H9 (cell line): Measurements from ENCODE around the gene CAPN12. TPM values are rescaled to one million over a fixed set of nuclear protein-coding genes. Genes with fewer than 3 reads are reported as not detected.

Experiments used
- DNase-seq: peaks from one replicate; pipeline ENCODE4 v3.0.0-alpha.2; 2017
- H2AFZ ChIP-seq: one replicate; pipeline ENCODE4 v1.6.1; 2013; ENCODE audit warnings: mild to moderate bottlenecking, low read length, control low read depth, moderate library complexity
- H2AK5ac ChIP-seq: 2 replicates; pipeline ENCODE4 v1.6.1; 2013; ENCODE audit warnings: low read length, control low read depth, mixed read lengths; ENCODE audit not compliant: insufficient read length
- H2BK120ac ChIP-seq: one replicate; pipeline ENCODE4 v1.6.1; 2013; ENCODE audit warnings: low read depth, mild to moderate bottlenecking, low read length, control low read depth, inconsistent platforms; ENCODE audit not compliant: poor library complexity, severe bottlenecking
- H2BK12ac ChIP-seq: 2 replicates; pipeline ENCODE4 v1.6.1; 2013; ENCODE audit warnings: low read length, control low read depth, mixed read lengths, low read depth; ENCODE audit not compliant: insufficient read length
- H2BK15ac ChIP-seq: 2 replicates; pipeline ENCODE4 v1.6.1; 2013; ENCODE audit warnings: low read depth, low read length, control low read depth
- H2BK20ac ChIP-seq: one replicate; pipeline ENCODE4 v1.6.1; 2013; ENCODE audit warnings: low read depth, mild to moderate bottlenecking, low read length, control low read depth, inconsistent platforms; ENCODE audit not compliant: poor library complexity, severe bottlenecking
- H2BK5ac ChIP-seq: 2 replicates; pipeline ENCODE4 v1.6.1; 2013; ENCODE audit warnings: low read length, control low read depth, mixed read lengths; ENCODE audit not compliant: insufficient read length
- H3K14ac ChIP-seq: 2 replicates; pipeline ENCODE4 v1.6.1; 2013; ENCODE audit warnings: low read length, control low read depth; ENCODE audit not compliant: insufficient read depth
- H3K18ac ChIP-seq: 2 replicates; pipeline ENCODE4 v1.6.1; 2013; ENCODE audit warnings: low read depth, mild to moderate bottlenecking, mixed read lengths, low read length, control low read depth; ENCODE audit not compliant: insufficient read length
- H3K23ac ChIP-seq: 2 replicates; pipeline ENCODE4 v1.6.1; 2013; ENCODE audit warnings: low read length, control low read depth, mixed read lengths, low read depth; ENCODE audit not compliant: insufficient read length
- H3K23me2 ChIP-seq: 2 replicates; pipeline ENCODE4 v1.6.1; 2013; ENCODE audit warnings: low read depth, mild to moderate bottlenecking, mixed read lengths, low read length, control low read depth; ENCODE audit not compliant: insufficient read length, poor library complexity, severe bottlenecking
- H3K27ac ChIP-seq: 2 replicates; pipeline ENCODE4 v1.5.1; 2013; ENCODE audit warnings: low read length, control low read depth, mixed read lengths, low read depth; ENCODE audit not compliant: insufficient read length
- H3K27me3 ChIP-seq: 2 replicates; pipeline ENCODE4 v1.6.1; 2013; ENCODE audit warnings: low read length, control low read depth, inconsistent platforms; ENCODE audit not compliant: insufficient read depth
- H3K4ac ChIP-seq: 2 replicates; pipeline ENCODE4 v1.6.1; 2013; ENCODE audit warnings: low read depth, mild to moderate bottlenecking, control low read depth, inconsistent platforms, low read length, moderate library complexity
- H3K4me1 ChIP-seq: 2 replicates; pipeline ENCODE4 v1.6.1; 2013; ENCODE audit warnings: low read length, control low read depth, inconsistent platforms; ENCODE audit not compliant: insufficient read depth
- H3K4me2 ChIP-seq: 2 replicates; pipeline ENCODE4 v1.6.1; 2013; ENCODE audit warnings: low read length, control low read depth, mixed read lengths; ENCODE audit not compliant: insufficient read length, insufficient read depth
- H3K56ac ChIP-seq: 2 replicates; pipeline ENCODE4 v1.6.1; 2013; ENCODE audit warnings: low read depth, mild to moderate bottlenecking, mixed read lengths, low read length, control low read depth; ENCODE audit not compliant: insufficient read length
- H3K79me1 ChIP-seq: 2 replicates; pipeline ENCODE4 v1.6.1; 2013; ENCODE audit warnings: low read depth, mild to moderate bottlenecking, moderate library complexity, low read length, control low read depth, inconsistent platforms; ENCODE audit not compliant: insufficient read depth, poor library complexity, severe bottlenecking
- H3K79me2 ChIP-seq: 2 replicates; pipeline ENCODE4 v1.6.1; 2013; ENCODE audit warnings: low read length, control low read depth, inconsistent platforms; ENCODE audit not compliant: insufficient read depth
- H3K9ac ChIP-seq: 2 replicates; pipeline ENCODE4 v1.6.1; 2013; ENCODE audit warnings: low read length, control low read depth, mixed read lengths; ENCODE audit not compliant: insufficient read length; ENCODE audit errors: extremely low read depth
- H3K9me3 ChIP-seq: one replicate; pipeline ENCODE4 v1.6.1; 2013; ENCODE audit warnings: low read depth, low read length, inconsistent platforms; ENCODE audit not compliant: control insufficient read depth
- H3T11ph ChIP-seq: one replicate; pipeline ENCODE4 v1.6.1; 2013; ENCODE audit warnings: mild to moderate bottlenecking, low read length, control low read depth, inconsistent platforms
- H4K20me1 ChIP-seq: one replicate; pipeline ENCODE4 v1.6.1; 2013; ENCODE audit not compliant: control insufficient read depth, insufficient read length, insufficient read depth
- H4K5ac ChIP-seq: 2 replicates; pipeline ENCODE4 v1.6.1; 2013; ENCODE audit warnings: low read depth, mild to moderate bottlenecking, mixed read lengths, low read length, control low read depth; ENCODE audit not compliant: insufficient read length
- H4K8ac ChIP-seq: replicated peaks from 2 replicates; pipeline ENCODE4 v1.6.1; 2013; ENCODE audit warnings: low read length, control low read depth, mixed read lengths, low read depth; ENCODE audit not compliant: insufficient read length
- H4K91ac ChIP-seq: 2 replicates; pipeline ENCODE4 v1.6.1; 2013; ENCODE audit warnings: low read depth, mild to moderate bottlenecking, moderate library complexity, mixed read lengths, low read length, control low read depth; ENCODE audit not compliant: insufficient read length
- H3K27ac Mint-ChIP-seq, 3 experiments: 2 replicates in 2 of 3; 3 replicates in 1 of 3; pipeline ENCODE4 v1.8.0; 2020 to 2021; ENCODE audit warnings: mixed read lengths in 3 of 3, mild to moderate bottlenecking in 1 of 3, moderate library complexity in 1 of 3
- H3K27me3 Mint-ChIP-seq: 2 replicates; pipeline ENCODE4 v1.8.0; 2021; ENCODE audit warnings: low read depth, mild to moderate bottlenecking, moderate library complexity, mixed read lengths
- H3K36me3 Mint-ChIP-seq, 3 experiments: 2 replicates in 2 of 3; 3 replicates in 1 of 3; pipeline ENCODE4 v1.8.0; 2020 to 2021; ENCODE audit warnings: low read depth in 3 of 3, mixed read lengths in 3 of 3; ENCODE audit not compliant: insufficient read depth in 1 of 3
- H3K4me1 Mint-ChIP-seq, 2 experiments: 2 replicates each; pipeline ENCODE4 v1.8.0; 2020; ENCODE audit warnings: mixed read lengths in 2 of 2
- H3K4me3 Mint-ChIP-seq, 2 experiments: 2 replicates in 1 of 2; 3 replicates in 1 of 2; pipeline ENCODE4 v1.8.0; 2020 to 2021; ENCODE audit warnings: mild to moderate bottlenecking in 2 of 2, mixed read lengths in 2 of 2, moderate library complexity in 1 of 2
- H3K9me3 Mint-ChIP-seq, 2 experiments: 2 replicates in 1 of 2; 3 replicates in 1 of 2; pipeline ENCODE4 v1.8.0; 2020; ENCODE audit warnings: mild to moderate bottlenecking in 2 of 2, mixed read lengths in 2 of 2, moderate library complexity in 1 of 2
- WGBS: extraction: QIAGEN DNeasy Blood & Tissue Kit; methylation state at CpG from one replicate; pipeline ENCODE4 v1.1.7; 2013; ENCODE audit warnings: missing lambda C conversion rate, low lambda C conversion rate, mixed read lengths; ENCODE audit not compliant: insufficient read length; ENCODE audit errors: extremely low coverage; 5-methylcytosine and 5-hydroxymethylcytosine counted together
- total RNA-seq: library from RNA; stranded (reverse); gene quantifications from 2 replicates; pipeline ENCODE4 v1.2.1, GENCODE V29; 2021
- TF ChIP-seq, protein P1 (sequence below): fragments of 200-600 bp; sonication (generic); conservative IDR thresholded peaks from 3 replicates; pipeline ENCODE4 v1.8.0; 2021; ENCODE audit warnings: antibody characterized with exemption, mild to moderate bottlenecking

The CAPN12 gene
- total RNA-seq, 1 experiment from 2014 or later, result 10.5 TPM

DNA sequence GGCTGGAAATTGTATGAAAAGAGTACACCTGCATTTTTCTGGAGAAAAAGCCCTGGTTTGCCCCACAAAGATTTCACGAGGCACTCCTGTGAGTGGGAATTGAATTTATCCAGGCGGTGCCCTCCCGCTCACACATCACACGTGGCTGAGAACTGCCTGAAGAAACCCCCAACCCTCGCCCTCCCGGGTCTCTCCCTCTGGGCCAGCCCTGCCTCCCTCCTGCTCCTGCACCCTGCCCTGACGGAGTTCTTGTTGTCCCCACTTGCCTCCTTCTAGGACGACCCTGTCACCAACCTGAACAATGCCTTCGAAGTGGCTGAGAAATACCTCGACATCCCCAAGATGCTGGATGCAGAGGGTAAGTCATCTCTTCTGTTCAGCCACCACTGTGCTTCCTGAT, 35.2 kb downstream of the CAPN12 start:
- H3K36me3 Mint-ChIP-seq, result peaks cover 47 to 86% (median 79%) of the 10 kb centered on the region in 3 experiments
- Histone ChIP-seq H2BK12ac (no peak overlapping the region), H4K8ac (no peak overlapping the region), H2BK15ac (no peak overlapping the region), H3K9ac (no peak overlapping the region), H4K91ac (no peak overlapping the region), H3K9me3 (no peaks in the 10 kb centered on the region), H4K5ac (no peak overlapping the region), H2BK20ac (no peak overlapping the region), H3K56ac (no peak overlapping the region), H4K20me1 (no peaks in the 10 kb centered on the region), H2AK5ac (no peak overlapping the region), H3K4ac (no peak overlapping the region), H3K79me2 (no peaks in the 10 kb centered on the region), H2BK5ac (no peak overlapping the region), H3K23ac (no peak overlapping the region), H2BK120ac (no peak overlapping the region), H3K18ac (no peak overlapping the region), H3K14ac (no peak overlapping the region), H2AFZ (no peak overlapping the region), H3K27me3 (no peaks in the 10 kb centered on the region), H3K27ac (no peak overlapping the region), H3K4me1 (no peaks in the 10 kb centered on the region), H3T11ph (no peak overlapping the region), H3K23me2 (no peaks in the 10 kb centered on the region), H3K79me1 (no peaks in the 10 kb centered on the region), H3K4me2 (no peak overlapping the region)
- no peak for DNase-seq
- peak overlapping the region in 1 of 3 experiments; percentile 42; a peak in 4 of 7 replicates for H3K27ac Mint-ChIP-seq
- no peaks in the 10 kb centered on the region; the same call in 1 of the 2 replicates for H3K27me3 Mint-ChIP-seq
- TF ChIP-seq, protein P1, sequence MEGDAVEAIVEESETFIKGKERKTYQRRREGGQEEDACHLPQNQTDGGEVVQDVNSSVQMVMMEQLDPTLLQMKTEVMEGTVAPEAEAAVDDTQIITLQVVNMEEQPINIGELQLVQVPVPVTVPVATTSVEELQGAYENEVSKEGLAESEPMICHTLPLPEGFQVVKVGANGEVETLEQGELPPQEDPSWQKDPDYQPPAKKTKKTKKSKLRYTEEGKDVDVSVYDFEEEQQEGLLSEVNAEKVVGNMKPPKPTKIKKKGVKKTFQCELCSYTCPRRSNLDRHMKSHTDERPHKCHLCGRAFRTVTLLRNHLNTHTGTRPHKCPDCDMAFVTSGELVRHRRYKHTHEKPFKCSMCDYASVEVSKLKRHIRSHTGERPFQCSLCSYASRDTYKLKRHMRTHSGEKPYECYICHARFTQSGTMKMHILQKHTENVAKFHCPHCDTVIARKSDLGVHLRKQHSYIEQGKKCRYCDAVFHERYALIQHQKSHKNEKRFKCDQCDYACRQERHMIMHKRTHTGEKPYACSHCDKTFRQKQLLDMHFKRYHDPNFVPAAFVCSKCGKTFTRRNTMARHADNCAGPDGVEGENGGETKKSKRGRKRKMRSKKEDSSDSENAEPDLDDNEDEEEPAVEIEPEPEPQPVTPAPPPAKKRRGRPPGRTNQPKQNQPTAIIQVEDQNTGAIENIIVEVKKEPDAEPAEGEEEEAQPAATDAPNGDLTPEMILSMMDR, result no peak
- no peaks in the 10 kb centered on the region for H3K9me3 Mint-ChIP-seq
- WGBS, result no CpG with 5 or more reads among the region's 10 CpGs
- no peak overlapping the region for H3K4me3 Mint-ChIP-seq
- 0 out of 4 replicates have a peak, but pooled peaks cover 0 to 2% of the 10 kb centered on the region in 2 experiments for H3K4me1 Mint-ChIP-seq
